Activated CD8-positive, alpha-beta T cell treated with anti-CD3 and anti-CD28 coated beads, Interleukin-2, amount 10 ng/mL, durations not matched to agents 7 days and 5 days (primary cell): ENCODE data around the gene ATRAID. TPM values are rescaled to one million over a fixed set of nuclear protein-coding genes. Genes with fewer than 3 reads are reported as not detected.
A peak's percentile ranks its signal among the peaks of the same experiment; 100 is the strongest.

Source experiments
- ATAC-seq: fragments of 150-1000 bp; cut with Tn5 transposase; one replicate; pipeline ENCODE4 v1.10.0; 2021; ENCODE audit warnings: moderate library complexity
- CTCF ChIA-PET: fragments of 350-600 bp; sonication (Branson Sonifier 250); formaldehyde crosslinking; loops from one replicate; lab custom pipeline; 2021; ENCODE audit warnings: antibody characterized with exemption; lab: Charles Lee
- POLR2A ChIA-PET: fragments of 350-600 bp; sonication (Branson Sonifier 250); formaldehyde crosslinking; loops from one replicate; lab custom pipeline; 2021; ENCODE audit warnings: antibody characterized with exemption; lab: Charles Lee
- DNase-seq: peaks from one replicate; pipeline ENCODE4 v3.0.0-alpha.2; 2020
- H3K27ac Mint-ChIP-seq: one replicate; pipeline ENCODE4 v1.8.0; 2021; ENCODE audit warnings: mild to moderate bottlenecking, mixed read lengths
- H3K27me3 Mint-ChIP-seq: one replicate; pipeline ENCODE4 v1.8.0; 2021; ENCODE audit warnings: low read depth, mixed read lengths
- H3K36me3 Mint-ChIP-seq: one replicate; pipeline ENCODE4 v1.8.0; 2021; ENCODE audit warnings: low read depth, mixed read lengths
- H3K4me1 Mint-ChIP-seq: one replicate; pipeline ENCODE4 v1.8.0; 2021; ENCODE audit warnings: low read depth, mixed read lengths
- H3K4me3 Mint-ChIP-seq: one replicate; pipeline ENCODE4 v1.8.0; 2021; ENCODE audit warnings: mild to moderate bottlenecking, mixed read lengths
- H3K9me3 Mint-ChIP-seq: one replicate; pipeline ENCODE4 v1.8.0; 2022; ENCODE audit warnings: mixed read lengths; ENCODE audit not compliant: insufficient read depth
- total RNA-seq, 2 experiments: library from RNA; stranded (reverse); gene quantifications; one replicate each; pipeline ENCODE4 v1.2.3, GENCODE V29; 2021

The ATRAID gene
- total RNA-seq, 2 experiments from 2014 or later: 60.2 to 64.7 TPM

DNA sequence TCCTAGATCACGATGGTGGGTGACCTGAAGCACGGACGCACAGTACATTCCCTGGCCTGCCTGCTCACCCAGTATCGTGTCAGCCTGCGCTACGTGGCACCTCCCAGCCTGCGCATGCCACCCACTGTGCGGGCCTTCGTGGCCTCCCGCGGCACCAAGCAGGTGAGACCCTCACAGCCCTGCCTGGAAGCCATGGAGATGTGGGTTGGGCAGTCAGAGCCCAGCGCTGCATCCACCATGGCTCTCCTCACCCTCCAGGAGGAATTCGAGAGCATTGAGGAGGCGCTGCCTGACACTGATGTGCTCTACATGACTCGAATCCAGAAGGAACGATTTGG is 30.7 kb downstream of the ATRAID start:
- ATAC-seq (no peak), DNase-seq (no peak)
- Mint-ChIP-seq H3K36me3 (peaks cover 62% of the 10 kb centered on the region), H3K4me1 (peaks cover 19% of the 10 kb centered on the region), H3K9me3 (no peaks in the 10 kb centered on the region), H3K27me3 (no peaks in the 10 kb centered on the region), H3K27ac (no peak overlapping the region), H3K4me3 (no peak overlapping the region)
- CTCF ChIA-PET: interaction anchor here (1.6 kb wide), 2 partner anchors 23 to 61 kb away, joined by 5 read pairs; no protein-coding TSS in a partner anchor
- POLR2A ChIA-PET: interaction anchor here (0.7 kb wide), 1 partner anchor 10 kb away, joined by 3 read pairs; no protein-coding TSS in a partner anchor

DNA sequence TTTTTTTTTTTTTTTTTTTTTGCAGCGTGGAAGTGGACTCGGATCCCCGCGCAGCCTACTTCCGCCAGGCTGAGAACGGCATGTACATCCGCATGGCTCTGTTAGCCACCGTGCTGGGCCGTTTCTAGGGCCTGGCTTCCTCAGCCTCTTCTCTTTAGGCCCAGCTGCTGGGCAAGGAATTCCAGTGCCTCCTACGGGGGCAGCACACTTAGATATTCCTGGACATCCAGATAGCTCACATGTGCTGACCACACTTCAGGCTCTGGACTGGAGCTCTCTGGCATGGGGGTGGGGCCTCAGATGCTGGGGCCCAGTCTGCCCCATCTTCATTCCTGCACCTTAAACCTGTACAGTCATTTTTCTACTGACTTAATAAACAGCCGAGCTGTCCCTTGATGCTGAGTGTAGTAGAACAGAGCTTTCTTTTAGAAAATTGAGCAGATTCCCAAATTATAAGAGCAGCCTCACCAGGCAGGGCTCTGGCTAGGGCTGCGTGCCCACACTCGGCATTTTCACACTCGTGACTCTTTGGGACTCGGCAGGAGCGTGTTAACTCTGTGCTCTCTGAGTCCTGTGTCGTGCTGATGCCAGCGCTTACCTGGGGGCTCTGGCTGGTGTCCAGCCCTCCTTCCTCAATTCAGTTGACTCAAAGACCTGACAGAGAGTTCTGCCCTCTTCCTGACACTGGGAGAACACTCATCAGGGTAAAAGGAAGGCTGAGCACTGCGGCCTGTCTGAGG is 31.7 kb downstream of the ATRAID start:
- H3K9me3 Mint-ChIP-seq: no peaks in the 10 kb centered on the region
- ChIA-PET CTCF (no interaction called here), POLR2A (interaction anchor here (1.1 kb wide), 2 partner anchors 12 to 21 kb away, joined by 3 to 4 read pairs; no protein-coding TSS in a partner anchor)
- peaks cover 19% of the 10 kb centered on the region for H3K4me1 Mint-ChIP-seq
- no peak for ATAC-seq
- H3K4me3 Mint-ChIP-seq: no peak overlapping the region
- no peak for DNase-seq
- H3K27me3 Mint-ChIP-seq: no peaks in the 10 kb centered on the region
- no peak overlapping the region for H3K27ac Mint-ChIP-seq
- H3K36me3 Mint-ChIP-seq: peaks cover 55% of the 10 kb centered on the region

DNA sequence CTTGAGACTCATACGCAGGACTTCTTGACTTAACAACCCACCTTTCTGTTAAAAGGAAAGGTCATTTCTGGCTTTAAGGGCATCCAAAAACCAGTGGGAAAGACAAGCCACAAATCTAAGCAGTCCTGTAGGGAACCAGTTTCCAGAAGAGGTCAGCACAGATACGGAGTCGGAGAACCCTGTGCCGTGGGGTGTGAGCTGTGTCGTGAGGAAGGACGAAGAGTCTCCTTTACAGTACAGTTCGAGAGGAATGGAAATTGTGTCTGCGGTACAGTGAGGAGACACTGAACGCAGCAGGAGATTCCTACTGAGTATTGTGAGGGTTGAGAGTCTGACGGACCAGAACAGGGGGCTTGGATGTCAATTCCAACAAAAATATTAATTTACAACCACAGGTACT is 33.3 kb downstream of the ATRAID start:
- Mint-ChIP-seq H3K36me3 (peaks cover 42% of the 10 kb centered on the region), H3K27me3 (no peaks in the 10 kb centered on the region), H3K27ac (no peak overlapping the region), H3K9me3 (no peaks in the 10 kb centered on the region), H3K4me1 (peaks cover 19% of the 10 kb centered on the region), H3K4me3 (no peak overlapping the region)
- POLR2A ChIA-PET: no interaction called here
- DNase-seq (no peak), ATAC-seq (no peak)
- CTCF ChIA-PET: interaction anchor here (1.0 kb wide), 1 partner anchor 35 kb away, joined by 3 read pairs; no protein-coding TSS in a partner anchor

DNA sequence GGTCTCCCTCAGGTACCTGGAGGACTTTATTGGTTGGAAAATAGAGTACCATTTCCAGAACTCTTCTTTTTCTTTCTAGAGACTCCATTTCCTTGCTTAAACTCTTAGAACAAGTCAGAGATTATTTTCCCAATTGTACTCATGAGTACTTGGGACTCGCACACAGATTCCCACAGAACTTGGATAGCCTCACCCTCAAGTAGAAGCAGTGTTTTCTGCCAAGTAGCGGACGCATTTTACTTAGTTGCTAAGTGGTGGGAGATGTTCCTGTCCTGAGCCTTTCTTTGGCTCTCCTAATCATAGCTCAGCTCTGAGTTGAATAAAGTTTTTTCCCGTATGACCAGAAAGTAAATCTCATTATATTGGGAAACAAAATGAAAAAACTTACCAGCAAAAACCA is 33.8 kb downstream of the ATRAID start:
- DNase-seq (no peak), ATAC-seq (no peak)
- Mint-ChIP-seq H3K36me3 (peaks cover 37% of the 10 kb centered on the region), H3K27ac (no peak overlapping the region), H3K9me3 (no peaks in the 10 kb centered on the region), H3K4me1 (peaks cover 19% of the 10 kb centered on the region), H3K4me3 (no peak overlapping the region), H3K27me3 (no peaks in the 10 kb centered on the region)
- ChIA-PET CTCF (interaction anchor here (1.0 kb wide), 1 partner anchor 34 kb away, joined by 3 read pairs; no protein-coding TSS in a partner anchor), POLR2A (no interaction called here)

DNA sequence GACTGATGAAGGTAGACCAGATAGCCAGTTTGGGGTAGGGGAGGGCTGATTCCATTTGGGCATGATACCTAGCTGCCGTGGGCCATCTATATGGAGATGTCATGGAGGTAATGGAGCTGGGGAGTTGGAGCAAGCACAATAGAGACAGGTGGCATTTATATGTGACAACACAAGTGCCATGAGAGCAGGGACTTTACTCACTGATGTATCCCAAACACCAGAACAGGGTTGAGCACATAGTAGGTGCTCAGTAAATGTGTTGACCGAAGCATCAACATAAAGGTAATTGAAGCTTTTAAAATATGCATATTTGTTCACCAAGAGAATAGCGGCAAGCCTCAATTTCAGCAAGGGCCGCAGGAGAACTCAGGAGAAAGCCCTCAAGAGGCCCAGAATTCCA is 36.1 kb downstream of the ATRAID start:
- Mint-ChIP-seq H3K27ac (no peak overlapping the region), H3K27me3 (no peaks in the 10 kb centered on the region), H3K4me3 (no peak overlapping the region), H3K36me3 (peaks cover 15% of the 10 kb centered on the region), H3K9me3 (no peaks in the 10 kb centered on the region), H3K4me1 (peaks cover under 1% of the 10 kb centered on the region)
- POLR2A ChIA-PET: interaction anchor here (1.2 to 1.3 kb wide), 2 partner anchors 15 to 19 kb away, joined by 3 to 7 read pairs; partner anchors contain the start of gene SLC30A3
- no peak for DNase-seq
- CTCF ChIA-PET: interaction anchor here (0.8 to 5.3 kb wide), 6 partner anchors 17 to 114 kb away, joined by 3 to 70 read pairs (median 4); partner anchors contain the start of gene TRIM54
- ATAC-seq: no peak

DNA sequence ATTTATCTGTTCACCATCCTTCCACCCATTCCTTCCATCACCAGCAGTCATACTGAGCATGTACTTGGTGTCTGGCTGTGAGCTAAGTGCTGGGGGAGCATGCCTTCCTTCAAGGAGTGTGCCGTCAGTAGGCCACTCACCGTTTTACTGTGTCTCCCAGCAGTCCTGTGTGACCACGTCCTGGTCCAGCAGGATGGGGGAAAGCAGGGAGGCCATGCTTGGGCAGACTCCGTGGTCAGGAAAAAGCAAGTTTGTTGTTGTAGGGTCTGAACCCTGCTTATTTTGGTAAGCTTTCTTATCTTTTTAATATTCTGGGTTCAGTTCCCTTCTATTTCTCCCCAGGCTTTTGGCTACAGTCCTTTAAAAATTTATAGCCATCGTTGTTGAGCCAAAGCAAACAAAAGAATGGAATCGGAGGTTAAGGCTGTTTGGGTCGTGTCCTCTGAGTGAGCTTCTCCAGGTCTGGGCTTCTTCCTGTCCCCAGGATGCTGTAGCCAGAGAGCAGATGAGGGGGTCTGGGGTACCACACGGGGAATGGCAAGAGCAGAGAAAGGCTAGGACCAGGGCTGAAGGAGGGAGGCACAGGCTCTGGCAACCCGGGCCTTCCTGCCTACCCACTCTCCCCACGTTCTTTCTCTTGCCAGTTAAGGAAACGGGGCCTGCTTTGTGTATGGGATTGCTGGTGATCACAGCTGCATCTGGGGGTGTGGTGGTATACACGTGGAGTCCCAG is 37.5 kb downstream of the ATRAID start:
- ChIA-PET CTCF (interaction anchor here (0.6 to 5.3 kb wide), 8 partner anchors 9 to 152 kb away, joined by 3 to 70 read pairs (median 3); partner anchors contain the start of genes SLC30A3 and TRIM54), POLR2A (interaction anchor here (0.6 to 1.3 kb wide), 3 partner anchors 14 to 180 kb away, joined by 3 to 7 read pairs (median 3); partner anchors contain the start of gene SLC30A3)
- Mint-ChIP-seq H3K9me3 (no peaks in the 10 kb centered on the region), H3K36me3 (peaks cover 2% of the 10 kb centered on the region), H3K27ac (no peak overlapping the region), H3K27me3 (no peaks in the 10 kb centered on the region), H3K4me3 (no peak overlapping the region), H3K4me1 (no peaks in the 10 kb centered on the region)
- ATAC-seq (no peak), DNase-seq (no peak)

DNA sequence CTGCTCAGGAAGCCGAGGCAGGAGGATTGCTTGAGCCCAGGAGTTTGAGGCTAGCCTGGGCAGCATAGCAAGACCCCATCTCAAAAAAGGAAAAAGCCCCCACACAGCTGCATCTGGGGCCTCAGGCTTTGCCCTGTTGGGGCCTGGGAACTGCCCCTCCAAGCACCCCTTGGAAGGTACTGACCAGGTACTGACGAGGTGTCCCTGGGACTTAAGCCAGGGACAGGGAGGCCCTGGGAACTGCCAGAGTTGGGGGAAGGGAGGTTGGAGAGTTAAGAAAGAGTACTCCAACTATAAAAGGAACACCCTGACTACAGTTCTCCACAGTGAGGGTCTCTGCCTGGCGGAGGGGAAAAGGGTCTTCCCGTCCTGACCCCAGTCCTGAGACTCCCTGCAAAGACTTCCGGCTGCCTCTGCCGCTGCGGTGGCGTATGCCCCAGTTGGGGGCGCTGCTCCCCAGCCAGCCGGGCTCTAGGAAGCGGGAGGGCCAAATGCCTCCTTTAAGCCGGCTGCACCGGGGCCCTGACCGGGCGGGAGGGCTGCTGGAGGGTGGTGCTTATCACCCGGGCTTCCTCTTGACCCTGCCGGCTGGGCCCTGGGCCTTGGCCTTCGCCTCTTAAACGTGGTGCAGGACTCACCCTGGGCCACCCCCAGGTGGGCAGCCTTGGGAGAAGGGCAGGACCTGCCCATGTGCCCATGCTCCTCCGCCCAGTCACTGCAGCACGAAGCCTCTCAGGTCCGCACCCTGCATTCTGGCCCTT is 38.2 kb downstream of the ATRAID start:
- ChIA-PET CTCF (interaction anchor here (0.8 to 5.3 kb wide), 9 partner anchors 10 to 153 kb away, joined by 3 to 70 read pairs (median 5); partner anchors contain the start of genes SLC30A3 and TRIM54), POLR2A (no interaction called here)
- peak; percentile 81 for ATAC-seq

DNA sequence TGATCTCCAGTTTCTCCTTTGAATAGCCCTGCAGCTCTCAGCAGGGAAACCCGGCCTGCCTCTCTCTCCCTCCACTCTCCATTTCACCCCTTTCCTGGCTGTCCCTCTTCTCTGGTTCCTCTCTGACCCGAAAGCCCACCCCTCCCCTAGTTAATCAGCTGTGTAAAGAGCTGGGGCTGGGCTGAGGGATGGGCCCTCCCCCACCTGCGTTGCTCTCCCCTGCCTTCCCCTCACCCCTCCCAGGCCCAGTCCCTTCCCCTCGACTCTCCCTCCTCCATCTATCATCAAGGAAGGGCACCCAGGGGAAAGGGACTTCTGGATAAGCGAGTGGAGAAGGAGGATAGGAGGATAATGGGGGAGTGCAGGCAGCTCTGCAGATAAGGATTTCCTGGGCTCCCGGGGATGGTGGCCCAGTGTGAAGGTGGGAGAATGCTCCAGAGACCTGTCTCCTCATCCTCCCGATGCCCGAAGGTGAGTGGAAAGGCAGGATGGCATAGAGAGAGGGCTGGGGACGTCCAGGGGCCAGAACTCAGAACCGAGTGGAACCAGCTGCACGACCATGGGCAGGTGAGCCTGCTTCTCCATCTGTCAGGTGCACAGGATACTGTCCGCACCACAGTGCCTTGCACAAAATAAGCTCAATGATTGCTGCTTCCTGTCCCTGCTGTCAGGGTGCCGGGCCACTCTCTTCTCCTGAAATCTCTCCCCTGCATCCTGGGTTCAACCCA is 39.0 kb downstream of the ATRAID start:
- no peaks in the 10 kb centered on the region for H3K4me1 Mint-ChIP-seq
- H3K36me3 Mint-ChIP-seq: no peaks in the 10 kb centered on the region
- CTCF ChIA-PET: interaction anchor here (1.0 to 5.3 kb wide), 6 partner anchors 16 to 61 kb away, joined by 3 to 70 read pairs (median 6); partner anchors contain the start of gene TRIM54
- no peak overlapping the region for H3K27ac Mint-ChIP-seq
- no peaks in the 10 kb centered on the region for H3K9me3 Mint-ChIP-seq
- ATAC-seq (no peak), DNase-seq (no peak)
- POLR2A ChIA-PET: interaction anchor here (0.6 kb wide), 1 partner anchor 9 kb away, joined by 3 read pairs; no protein-coding TSS in a partner anchor
- peaks cover 7% of the 10 kb centered on the region for H3K27me3 Mint-ChIP-seq
- H3K4me3 Mint-ChIP-seq: no peak overlapping the region

More for the DNA sequence above, 38.2 kb downstream of the ATRAID start:
- H3K36me3 Mint-ChIP-seq: no peaks in the 10 kb centered on the region
- H3K9me3 Mint-ChIP-seq: no peaks in the 10 kb centered on the region
- no peak overlapping the region for H3K27ac Mint-ChIP-seq
- DNase-seq: peak; percentile 70
- no peak overlapping the region for H3K4me3 Mint-ChIP-seq
- peaks cover 2% of the 10 kb centered on the region for H3K27me3 Mint-ChIP-seq
- H3K4me1 Mint-ChIP-seq: no peaks in the 10 kb centered on the region

DNA sequence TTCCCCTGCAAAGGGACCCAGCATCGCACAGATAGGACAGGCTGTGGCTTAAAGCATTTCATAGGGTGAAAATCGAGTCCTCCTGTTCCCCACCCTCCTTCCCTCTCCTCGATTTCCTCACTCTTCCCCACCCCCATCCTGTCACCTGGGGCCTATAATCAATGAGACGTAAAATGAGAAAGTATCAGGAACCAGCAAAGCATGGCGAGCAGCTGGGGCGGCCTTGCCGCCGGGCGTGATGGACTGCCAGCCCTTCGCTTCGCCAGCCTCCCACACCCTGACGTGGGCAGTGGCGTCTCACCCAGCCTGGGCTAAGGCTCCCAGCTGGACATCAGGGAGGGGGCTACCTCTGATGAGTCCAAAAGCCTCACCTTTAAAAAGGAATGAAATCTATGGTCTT is 39.9 kb downstream of the ATRAID start:
- no peak for DNase-seq
- CTCF ChIA-PET: interaction anchor here (1.0 to 5.3 kb wide), 6 partner anchors 15 to 60 kb away, joined by 3 to 70 read pairs (median 6); partner anchors contain the start of gene TRIM54
- no peaks in the 10 kb centered on the region for H3K4me1 Mint-ChIP-seq
- ATAC-seq: no peak
- H3K27ac Mint-ChIP-seq: no peak overlapping the region
- POLR2A ChIA-PET: no interaction called here
- H3K36me3 Mint-ChIP-seq: no peaks in the 10 kb centered on the region
- no peak overlapping the region for H3K4me3 Mint-ChIP-seq
- H3K27me3 Mint-ChIP-seq: peaks cover 10% of the 10 kb centered on the region
- no peaks in the 10 kb centered on the region for H3K9me3 Mint-ChIP-seq

DNA sequence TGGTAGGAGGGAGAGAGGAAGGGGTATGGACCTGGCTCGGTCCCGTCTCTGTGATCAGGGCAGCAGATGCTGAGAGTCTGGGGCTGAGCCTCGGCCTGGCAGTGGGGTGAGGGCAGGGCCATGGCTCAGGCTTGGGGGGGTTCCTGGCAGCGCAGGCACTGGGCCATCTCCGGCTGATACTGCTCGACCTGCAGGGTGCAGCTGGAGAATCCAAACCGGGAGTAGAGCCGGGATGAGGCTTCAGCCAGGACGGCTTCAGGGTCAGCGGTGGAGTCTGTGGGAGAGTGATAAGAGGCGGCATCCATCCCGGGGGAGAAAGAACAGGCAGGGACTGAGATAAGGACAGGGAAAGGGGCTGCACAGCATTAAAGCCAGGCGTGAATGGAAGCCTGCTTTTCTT is 43.3 kb downstream of the ATRAID start:
- H3K9me3 Mint-ChIP-seq: no peaks in the 10 kb centered on the region
- DNase-seq: no peak
- H3K27me3 Mint-ChIP-seq: peaks cover 21% of the 10 kb centered on the region
- H3K4me1 Mint-ChIP-seq: no peaks in the 10 kb centered on the region
- ChIA-PET CTCF (interaction anchor here (1.4 to 2.2 kb wide), 2 partner anchors 10 to 25 kb away, joined by 4 to 10 read pairs; no protein-coding TSS in a partner anchor), POLR2A (no interaction called here)
- ATAC-seq: no peak
- no peak overlapping the region for H3K4me3 Mint-ChIP-seq
- no peaks in the 10 kb centered on the region for H3K36me3 Mint-ChIP-seq
- H3K27ac Mint-ChIP-seq: no peak overlapping the region
